NCI-H2171 treated with DMSO at 0.1 percent for 48 hours (cell line): Measurements from ENCODE around the gene CNTNAP5.
A peak's percentile ranks its signal among the peaks of the same experiment; 100 is the strongest.

Experiments
- DNase-seq: peaks from one replicate; lab custom pipeline; 2025; lab: John Stamatoyannopoulos, UW

Gene CNTNAP5

GRCh38 chr2:124814968-124815745 lies 790.1 kb downstream of the CNTNAP5 start:
- no peak for DNase-seq

- no peak for DNase-seq
Measured at GRCh38 chr2:124816007-124816406, 790.9 kb downstream of the CNTNAP5 start.

GRCh38 chr2:124822516-124822915 lies 797.4 kb downstream of the CNTNAP5 start:
- no peak for DNase-seq

GRCh38 chr2:124824441-124824840 lies 799.4 kb downstream of the CNTNAP5 start:
- no peak for DNase-seq

GRCh38 chr2:124832521-124832920 lies 807.4 kb downstream of the CNTNAP5 start:
- DNase-seq, result no peak

GRCh38 chr2:124834331-124834730 lies 809.2 kb downstream of the CNTNAP5 start:
- DNase-seq, result peak; percentile 66

GRCh38 chr2:124835331-124835730 lies 810.2 kb downstream of the CNTNAP5 start:
- DNase-seq, result no peak

- DNase-seq, result no peak
Measured at GRCh38 chr2:124836416-124836815, 811.3 kb downstream of the CNTNAP5 start.

- DNase-seq, result no peak
Measured at GRCh38 chr2:124837496-124837895, 812.4 kb downstream of the CNTNAP5 start.

- DNase-seq, result no peak
Measured at GRCh38 chr2:124838406-124838805, 813.3 kb downstream of the CNTNAP5 start.

GRCh38 chr2:124867247-124867646 lies 842.2 kb downstream of the CNTNAP5 start:
- DNase-seq, result no peak

- DNase-seq, result no peak
Measured at GRCh38 chr2:124874219-124874618, 849.1 kb downstream of the CNTNAP5 start.

GRCh38 chr2:124874676-124875075 lies 849.6 kb downstream of the CNTNAP5 start:
- no peak for DNase-seq

GRCh38 chr2:124875627-124876244 lies 850.6 kb downstream of the CNTNAP5 start:
- DNase-seq, result no peak

GRCh38 chr2:124877141-124877577 lies 852.1 kb downstream of the CNTNAP5 start:
- DNase-seq, result no peak

- no peak for DNase-seq
Measured at GRCh38 chr2:124879640-124880039, 854.6 kb downstream of the CNTNAP5 start.

GRCh38 chr2:124880995-124881394 lies 855.9 kb downstream of the CNTNAP5 start:
- DNase-seq, result no peak

GRCh38 chr2:124882423-124882822 lies 857.3 kb downstream of the CNTNAP5 start:
- DNase-seq, result no peak

GRCh38 chr2:124883595-124883994 lies 858.5 kb downstream of the CNTNAP5 start:
- no peak for DNase-seq

GRCh38 chr2:124884315-124884714 lies 859.2 kb downstream of the CNTNAP5 start:
- no peak for DNase-seq

- no peak for DNase-seq
Measured at GRCh38 chr2:124886216-124886615, 861.1 kb downstream of the CNTNAP5 start.

GRCh38 chr2:124887466-124887865 lies 862.4 kb downstream of the CNTNAP5 start:
- DNase-seq, result peak; percentile 5

- DNase-seq, result no peak
Measured at GRCh38 chr2:124888431-124888830, 863.3 kb downstream of the CNTNAP5 start.

- DNase-seq, result no peak
Measured at GRCh38 chr2:124894199-124894598, 869.1 kb downstream of the CNTNAP5 start.
